Measurements from ENCODE around the gene KRTAP10-9.
"Not testable (repeated sequence)": the region's sequence is repeated elsewhere in the genome, so short reads cannot be mapped to it uniquely, and the experiment has no call there.

Gene KRTAP10-9

GRCh38 chr21:44626673-44627143 is at the start of gene KRTAP10-9:
Gene KRTAP10-9, plus strand, starts transcription at chr21:44627093. Its CDS starts 79 bp downstream, at chr21:44627172.
- DNase-seq (ENCODE audit: low spot score), result no peak

- no peak for DNase-seq (ENCODE audit: low spot score)
Measured at GRCh38 chr21:44578371-44579055, 48.4 kb upstream of the KRTAP10-9 start.

GRCh38 chr21:44579056-44579832 is 47.6 kb upstream of the KRTAP10-9 start:
- no peak for DNase-seq (ENCODE audit: low spot score)

GRCh38 chr21:44579833-44580144 is 47.1 kb upstream of the KRTAP10-9 start:
- no peak for DNase-seq (ENCODE audit: low spot score)

GRCh38 chr21:44580231-44580821 is 46.6 kb upstream of the KRTAP10-9 start, which contains the start of gene KRTAP10-5:
Gene KRTAP10-5, minus strand, starts transcription at chr21:44580604. Its CDS starts 26 bp downstream, at chr21:44580578.
- DNase-seq (ENCODE audit: low spot score), result not testable (repeated sequence)

GRCh38 chr21:44581158-44581557 is 45.7 kb upstream of the KRTAP10-9 start:
- no peak for DNase-seq (ENCODE audit: low spot score)

GRCh38 chr21:44582055-44582454 is 44.8 kb upstream of the KRTAP10-9 start:
- DNase-seq (ENCODE audit: low spot score), result no peak

- no peak for DNase-seq (ENCODE audit: low spot score)
Measured at GRCh38 chr21:44583089-44583799, 43.6 kb upstream of the KRTAP10-9 start.

- no peak for DNase-seq (ENCODE audit: low spot score)
Measured at GRCh38 chr21:44583800-44584147, 43.1 kb upstream of the KRTAP10-9 start.

- no peak for DNase-seq (ENCODE audit: low spot score)
Measured at GRCh38 chr21:44585892-44586291, 41.0 kb upstream of the KRTAP10-9 start.

GRCh38 chr21:44589094-44589493 is 37.8 kb upstream of the KRTAP10-9 start:
- DNase-seq (ENCODE audit: low spot score), result no peak

- no peak for DNase-seq (ENCODE audit: low spot score)
Measured at GRCh38 chr21:44589586-44590305, 37.1 kb upstream of the KRTAP10-9 start.

- no peak for DNase-seq (ENCODE audit: low spot score)
Measured at GRCh38 chr21:44590311-44590721, 36.6 kb upstream of the KRTAP10-9 start.

- not testable (repeated sequence) for DNase-seq (ENCODE audit: low spot score)
Measured at GRCh38 chr21:44590897-44591800, 35.7 kb upstream of the KRTAP10-9 start.

GRCh38 chr21:44591801-44592130 is 35.1 kb upstream of the KRTAP10-9 start:
- DNase-seq (ENCODE audit: low spot score), result not testable (repeated sequence)

- DNase-seq (ENCODE audit: low spot score), result no peak
Measured at GRCh38 chr21:44592446-44593311, 34.2 kb upstream of the KRTAP10-9 start, which contains the start of gene KRTAP10-6. Gene KRTAP10-6, minus strand, starts transcription at chr21:44592505. Its CDS starts 21 bp downstream, at chr21:44592484.

GRCh38 chr21:44593598-44594405 is 33.1 kb upstream of the KRTAP10-9 start:
- no peak for DNase-seq (ENCODE audit: low spot score)

GRCh38 chr21:44594406-44594916 is 32.4 kb upstream of the KRTAP10-9 start:
- no peak for DNase-seq (ENCODE audit: low spot score)
